IPS-18a (cell line): ENCODE measurements around the gene TLL2.

Experiments
- H3K27ac ChIP-seq: one replicate; pipeline ENCODE4 v1.5.1; 2013; ENCODE audit warnings: low read length
- H3K27me3 ChIP-seq: one replicate; pipeline ENCODE4 v1.6.1; 2013; ENCODE audit warnings: mild to moderate bottlenecking, low read length; ENCODE audit not compliant: control insufficient read depth, insufficient read depth
- H3K36me3 ChIP-seq: one replicate; pipeline ENCODE4 v1.6.1; 2013; ENCODE audit warnings: low read depth, low read length; ENCODE audit not compliant: control insufficient read depth
- H3K4me1 ChIP-seq: one replicate; pipeline ENCODE4 v1.6.1; 2013; ENCODE audit warnings: low read depth, low read length; ENCODE audit not compliant: control insufficient read depth
- H3K4me3 ChIP-seq: one replicate; pipeline ENCODE4 v1.5.1; 2013; ENCODE audit warnings: low read length
- H3K9ac ChIP-seq: one replicate; pipeline ENCODE4 v1.6.1; 2013; ENCODE audit warnings: mild to moderate bottlenecking, low read length, moderate library complexity
- H3K9me3 ChIP-seq: one replicate; pipeline ENCODE4 v1.6.1; 2013; ENCODE audit warnings: low read depth, low read length; ENCODE audit not compliant: control insufficient read depth

The TLL2 gene

GRCh38 chr10:96532523-96532922, 18.8 kb upstream of the TLL2 start:
- Histone ChIP-seq H3K9me3 (no peaks in the 10 kb centered on the region), H3K4me3 (no peak overlapping the region), H3K27ac (no peak overlapping the region), H3K36me3 (peaks cover 35% of the 10 kb centered on the region), H3K27me3 (no peaks in the 10 kb centered on the region), H3K9ac (no peak overlapping the region), H3K4me1 (no peaks in the 10 kb centered on the region)

GRCh38 chr10:96529634-96530279, 16.0 kb upstream of the TLL2 start:
- H3K4me3 ChIP-seq, result no peak overlapping the region
- peaks cover 54% of the 10 kb centered on the region for H3K36me3 ChIP-seq
- H3K9me3 ChIP-seq, result no peaks in the 10 kb centered on the region
- no peak overlapping the region for H3K27ac ChIP-seq
- H3K9ac ChIP-seq, result no peak overlapping the region
- no peaks in the 10 kb centered on the region for H3K27me3 ChIP-seq
- no peaks in the 10 kb centered on the region for H3K4me1 ChIP-seq

DNA sequence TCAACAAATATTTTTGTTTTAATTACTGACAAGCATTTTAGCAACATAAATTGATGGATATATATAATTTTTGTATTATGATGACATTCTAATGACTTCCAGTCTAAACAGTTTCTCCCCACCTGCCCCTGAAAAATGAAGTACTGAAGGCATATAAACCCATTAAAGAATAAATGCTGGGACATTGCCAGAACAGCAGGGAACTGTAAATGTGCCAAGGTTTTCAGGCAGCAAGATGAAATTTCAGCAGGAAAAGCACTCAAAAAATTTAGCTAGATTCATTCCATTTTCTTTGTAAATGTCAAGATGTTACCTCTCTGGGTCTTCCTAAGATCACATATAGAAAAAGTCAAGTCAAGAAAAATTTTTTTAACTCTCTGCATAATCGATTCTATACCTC, 11.0 kb upstream of the TLL2 start:
- Histone ChIP-seq H3K27ac (no peak overlapping the region), H3K27me3 (no peaks in the 10 kb centered on the region), H3K4me1 (no peaks in the 10 kb centered on the region), H3K9me3 (no peaks in the 10 kb centered on the region), H3K4me3 (no peak overlapping the region), H3K36me3 (peaks cover 60% of the 10 kb centered on the region), H3K9ac (no peak overlapping the region)

DNA sequence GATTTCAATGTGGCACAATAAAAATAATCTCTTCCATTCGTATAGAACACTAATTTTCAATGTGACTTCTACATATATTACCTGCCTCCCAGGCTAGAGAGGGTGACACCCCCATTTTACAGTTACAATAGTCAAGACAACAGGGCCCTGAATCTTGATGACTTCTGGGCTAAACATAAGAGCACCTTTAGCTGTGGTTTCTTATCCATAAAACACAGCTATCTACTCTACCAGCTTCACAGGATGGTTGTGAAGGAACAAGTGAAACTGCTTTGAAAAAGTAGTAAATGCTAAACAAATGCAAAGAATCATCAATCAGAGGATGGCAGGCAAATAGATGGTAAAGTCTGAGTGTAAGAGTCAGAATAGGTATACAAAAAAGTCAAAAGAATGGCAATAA, 3.6 kb upstream of the TLL2 start:
- H3K9ac ChIP-seq, result no peak overlapping the region
- peaks cover 10% of the 10 kb centered on the region for H3K4me1 ChIP-seq
- peaks cover 24% of the 10 kb centered on the region for H3K27me3 ChIP-seq
- H3K27ac ChIP-seq, result no peak overlapping the region
- no peak overlapping the region for H3K4me3 ChIP-seq
- peaks cover 23% of the 10 kb centered on the region for H3K36me3 ChIP-seq
- H3K9me3 ChIP-seq, result no peaks in the 10 kb centered on the region

GRCh38 chr10:96516337-96516736, 2.6 kb upstream of the TLL2 start:
- no peak overlapping the region for H3K9ac ChIP-seq
- H3K27ac ChIP-seq, result no peak overlapping the region
- H3K9me3 ChIP-seq, result no peaks in the 10 kb centered on the region
- H3K4me1 ChIP-seq, result peaks cover 20% of the 10 kb centered on the region
- peaks cover 14% of the 10 kb centered on the region for H3K36me3 ChIP-seq
- H3K27me3 ChIP-seq, result peaks cover 34% of the 10 kb centered on the region
- no peak overlapping the region for H3K4me3 ChIP-seq

DNA sequence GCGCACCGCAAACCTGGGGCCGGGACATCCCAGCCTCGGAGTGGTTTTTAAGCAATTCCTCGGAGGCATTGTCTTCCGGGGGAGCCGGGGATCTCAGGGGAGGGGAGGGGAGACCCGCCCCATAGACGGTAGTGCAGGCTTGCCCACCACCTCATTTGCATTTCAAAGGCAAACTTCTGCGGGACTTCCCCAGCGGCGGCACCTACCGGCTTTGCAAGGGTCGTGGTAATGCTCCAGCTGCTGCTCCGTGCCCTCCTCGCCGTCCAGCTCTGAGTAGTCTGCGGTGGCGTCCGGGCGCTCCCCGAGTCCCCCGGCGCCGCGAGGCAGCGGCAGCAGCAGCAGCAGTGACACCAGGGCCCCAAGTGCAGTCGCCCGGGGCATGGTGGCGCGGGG, 425 bp downstream of the TLL2 start:
- Histone ChIP-seq H3K27me3 (peaks cover 44% of the 10 kb centered on the region), H3K9ac (no peak overlapping the region), H3K9me3 (no peaks in the 10 kb centered on the region), H3K27ac (no peak overlapping the region), H3K4me1 (peaks cover 38% of the 10 kb centered on the region), H3K36me3 (no peaks in the 10 kb centered on the region), H3K4me3 (peak overlapping the region; percentile 70)

GRCh38 chr10:96512524-96513304, 1.0 kb downstream of the TLL2 start:
- Histone ChIP-seq H3K4me1 (peaks cover 40% of the 10 kb centered on the region), H3K27me3 (peaks cover 50% of the 10 kb centered on the region), H3K27ac (no peak overlapping the region), H3K4me3 (peak overlapping the region; percentile 70), H3K36me3 (no peaks in the 10 kb centered on the region), H3K9me3 (no peaks in the 10 kb centered on the region), H3K9ac (no peak overlapping the region)

- Histone ChIP-seq H3K4me3 (peak overlapping the region; percentile 70), H3K36me3 (no peaks in the 10 kb centered on the region), H3K27me3 (peaks cover 53% of the 10 kb centered on the region), H3K27ac (no peak overlapping the region), H3K9me3 (no peaks in the 10 kb centered on the region), H3K4me1 (peaks cover 40% of the 10 kb centered on the region), H3K9ac (no peak overlapping the region)
These were observed 2.4 kb downstream of the TLL2 start for GRCh38 chr10:96511044-96511945.

DNA sequence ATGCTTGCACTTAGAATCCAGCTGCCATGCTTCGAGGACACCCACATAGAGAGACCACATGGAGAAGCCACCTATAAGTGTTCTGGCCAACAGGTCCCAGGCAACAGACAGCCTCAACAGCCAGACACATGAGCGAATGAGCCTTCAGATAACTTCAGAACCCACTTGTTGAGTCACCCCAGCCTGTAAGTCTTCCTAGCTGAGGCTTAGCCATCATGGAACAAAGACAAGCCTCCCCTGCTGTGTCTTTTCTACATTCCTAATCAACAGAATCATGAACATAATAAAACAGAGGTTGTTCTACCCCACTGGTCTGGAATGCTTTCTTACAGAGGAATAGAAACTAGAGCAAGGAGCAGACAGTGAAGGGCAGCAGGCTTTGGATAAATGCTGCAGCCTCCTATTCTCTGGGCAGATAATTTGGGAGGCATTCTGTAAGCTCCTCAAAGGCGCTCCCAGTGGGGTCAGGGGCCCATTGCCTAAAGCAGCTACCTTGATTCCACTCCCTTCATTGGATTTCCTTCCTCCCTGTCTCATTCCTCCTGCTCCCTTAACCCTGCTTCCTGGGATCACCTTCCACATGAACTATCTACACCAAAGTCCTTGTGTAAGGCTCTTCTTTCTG, 4.6 kb downstream of the TLL2 start:
- Histone ChIP-seq H3K27me3 (peaks cover 37% of the 10 kb centered on the region), H3K4me3 (peak overlapping the region; percentile 4), H3K36me3 (no peaks in the 10 kb centered on the region), H3K9me3 (no peaks in the 10 kb centered on the region), H3K9ac (no peak overlapping the region), H3K27ac (peak overlapping the region; percentile 51), H3K4me1 (peaks cover 34% of the 10 kb centered on the region)

- H3K4me1 ChIP-seq, result peaks cover 27% of the 10 kb centered on the region
- no peak overlapping the region for H3K27ac ChIP-seq
- H3K9me3 ChIP-seq, result no peaks in the 10 kb centered on the region
- no peaks in the 10 kb centered on the region for H3K36me3 ChIP-seq
- H3K9ac ChIP-seq, result no peak overlapping the region
- H3K27me3 ChIP-seq, result peaks cover 27% of the 10 kb centered on the region
- no peak overlapping the region for H3K4me3 ChIP-seq
These were observed 6.7 kb downstream of the TLL2 start for GRCh38 chr10:96507044-96507443.
